SK-N-SH treated with all-trans-retinoic acid at 6 μM for 48 hours (cell line): ENCODE data around the gene MRFAP1L1.

Source experiments
- ATAC-seq: fragments of 200-7000 bp; cut with Tn5 transposase; 3 replicates; pipeline ENCODE4 v1.9.1; 2020; ENCODE audit warnings: mild to moderate bottlenecking, moderate library complexity
- ARNTL ChIP-seq: fragments of 450-650 bp; formaldehyde crosslinking; IDR thresholded peaks from 2 replicates; pipeline ENCODE4 v1.5.0; 2020; ENCODE audit warnings: low read depth, mild to moderate bottlenecking, moderate library complexity, borderline replicate concordance
- BACH2 ChIP-seq: fragments of 250-450 bp; sonication (Bioruptor Pico); IDR thresholded peaks from 2 replicates; pipeline ENCODE4 v1.9.0; 2021; ENCODE audit warnings: mild to moderate bottlenecking, borderline replicate concordance
- GLIS3 ChIP-seq: fragments of 250-450 bp; sonication (Bioruptor Pico); IDR thresholded peaks from 2 replicates; pipeline ENCODE4 v1.5.0; 2020; ENCODE audit warnings: mild to moderate bottlenecking, moderate library complexity
- ISL1 ChIP-seq: fragments of 250-450 bp; sonication (Bioruptor Pico); IDR thresholded peaks from 2 replicates; pipeline ENCODE4 v2.1.2; 2022; ENCODE audit warnings: mild to moderate bottlenecking, moderate library complexity
- PPARA ChIP-seq: fragments of 250-450 bp; sonication (Bioruptor Pico); IDR thresholded peaks from 2 replicates; pipeline ENCODE4 v1.5.0; 2020; ENCODE audit warnings: mild to moderate bottlenecking, borderline replicate concordance
- SNAI2 ChIP-seq: fragments of 250-450 bp; sonication (Bioruptor Pico); IDR thresholded peaks from 2 replicates; pipeline ENCODE4 v1.5.0; 2020; ENCODE audit warnings: mild to moderate bottlenecking, moderate library complexity
- ZFP3 ChIP-seq: fragments of 250-450 bp; sonication (Bioruptor Pico); IDR thresholded peaks from 2 replicates; pipeline ENCODE4 v1.5.0; 2020; ENCODE audit warnings: mild to moderate bottlenecking, moderate library complexity
- ZNF565 ChIP-seq: fragments of 450-650 bp; formaldehyde crosslinking; conservative IDR thresholded peaks from 2 replicates; pipeline ENCODE4 v1.5.0; 2020; ENCODE audit warnings: low read depth, mild to moderate bottlenecking, moderate library complexity
- ZNF8 ChIP-seq: fragments of 450-650 bp; formaldehyde crosslinking; IDR thresholded peaks from 2 replicates; pipeline ENCODE4 v1.5.0; 2020; ENCODE audit warnings: mild to moderate bottlenecking, moderate library complexity
- TF ChIP-seq, protein P1 (sequence below): fragments of 250-450 bp; sonication (Bioruptor Pico); IDR thresholded peaks from 2 replicates; pipeline ENCODE4 v1.8.0; 2021; ENCODE audit warnings: low read depth, mild to moderate bottlenecking, moderate library complexity, borderline replicate concordance
- TF ChIP-seq, protein P2 (sequence below): fragments of 250-450 bp; sonication (Bioruptor Pico); IDR thresholded peaks from 2 replicates; pipeline ENCODE4 v1.5.0; 2020; ENCODE audit warnings: mild to moderate bottlenecking, moderate library complexity
- TF ChIP-seq, protein P3 (sequence below): fragments of 250-450 bp; sonication (Bioruptor Pico); IDR thresholded peaks from 2 replicates; pipeline ENCODE4 v1.5.1; 2021; ENCODE audit warnings: mild to moderate bottlenecking, moderate library complexity
- TF ChIP-seq, protein P4 (sequence below): fragments of 250-450 bp; sonication (Bioruptor Pico); IDR thresholded peaks from 2 replicates; pipeline ENCODE4 v1.8.0; 2020; ENCODE audit warnings: mild to moderate bottlenecking, moderate library complexity, borderline replicate concordance
- TF ChIP-seq, protein P5 (sequence below): fragments of 250-450 bp; sonication (Bioruptor Pico); IDR thresholded peaks from 2 replicates; pipeline ENCODE4 v1.5.1; 2020; ENCODE audit warnings: low read depth, mild to moderate bottlenecking, moderate library complexity

Gene MRFAP1L1

DNA sequence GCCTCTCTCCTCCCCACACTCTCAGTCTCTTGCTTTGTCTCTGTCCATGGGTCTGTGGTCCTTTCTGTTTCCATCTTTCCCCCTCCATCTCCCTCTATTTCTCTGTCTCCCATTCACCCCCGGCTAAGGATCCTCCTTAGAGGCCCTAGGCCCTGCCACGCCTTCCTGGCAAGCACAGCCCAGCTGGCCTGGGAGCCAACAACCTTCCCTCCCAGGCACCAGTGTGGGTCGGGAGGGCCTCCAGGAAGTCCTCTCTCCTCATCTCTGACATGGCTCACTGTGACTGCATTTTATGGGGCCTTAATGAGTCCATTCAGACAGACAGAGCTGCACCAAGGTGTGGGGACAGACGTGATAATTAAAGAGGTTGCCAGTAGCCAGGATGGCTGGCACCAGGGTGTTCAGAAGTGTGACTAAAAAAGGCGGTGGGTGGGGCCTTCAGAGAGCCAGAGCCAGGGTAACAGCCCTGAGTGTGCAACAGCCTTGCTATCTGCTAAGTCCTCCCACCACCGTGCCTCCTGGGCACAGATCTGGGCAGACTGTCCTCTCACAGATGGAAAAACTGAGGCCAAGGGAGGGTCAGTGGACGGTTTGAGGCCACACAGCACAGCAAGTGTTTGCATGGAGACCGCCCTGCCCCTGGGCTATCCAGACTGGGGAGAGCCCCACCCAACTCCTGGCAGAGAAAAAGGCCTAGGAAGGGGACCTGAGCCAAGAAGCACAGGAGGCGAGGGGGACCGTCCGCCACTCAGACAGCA lies 37.8 kb upstream of the MRFAP1L1 start:
- TF ChIP-seq, protein P1, sequence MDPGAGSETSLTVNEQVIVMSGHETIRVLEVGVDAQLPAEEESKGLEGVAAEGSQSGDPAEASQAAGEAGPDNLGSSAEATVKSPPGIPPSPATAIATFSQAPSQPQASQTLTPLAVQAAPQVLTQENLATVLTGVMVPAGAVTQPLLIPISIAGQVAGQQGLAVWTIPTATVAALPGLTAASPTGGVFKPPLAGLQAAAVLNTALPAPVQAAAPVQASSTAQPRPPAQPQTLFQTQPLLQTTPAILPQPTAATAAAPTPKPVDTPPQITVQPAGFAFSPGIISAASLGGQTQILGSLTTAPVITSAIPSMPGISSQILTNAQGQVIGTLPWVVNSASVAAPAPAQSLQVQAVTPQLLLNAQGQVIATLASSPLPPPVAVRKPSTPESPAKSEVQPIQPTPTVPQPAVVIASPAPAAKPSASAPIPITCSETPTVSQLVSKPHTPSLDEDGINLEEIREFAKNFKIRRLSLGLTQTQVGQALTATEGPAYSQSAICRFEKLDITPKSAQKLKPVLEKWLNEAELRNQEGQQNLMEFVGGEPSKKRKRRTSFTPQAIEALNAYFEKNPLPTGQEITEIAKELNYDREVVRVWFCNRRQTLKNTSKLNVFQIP (CRISPR knock-in tag): no peak
- TF ChIP-seq BACH2 (CRISPR knock-in tag) (no peak), SNAI2 (no peak), ARNTL (no peak), ISL1 (CRISPR knock-in tag) (no peak), PPARA (CRISPR knock-in tag) (no peak), ZFP3 (CRISPR knock-in tag) (no peak), ZNF565 (CRISPR knock-in tag) (no peak)
- TF ChIP-seq, protein P2, sequence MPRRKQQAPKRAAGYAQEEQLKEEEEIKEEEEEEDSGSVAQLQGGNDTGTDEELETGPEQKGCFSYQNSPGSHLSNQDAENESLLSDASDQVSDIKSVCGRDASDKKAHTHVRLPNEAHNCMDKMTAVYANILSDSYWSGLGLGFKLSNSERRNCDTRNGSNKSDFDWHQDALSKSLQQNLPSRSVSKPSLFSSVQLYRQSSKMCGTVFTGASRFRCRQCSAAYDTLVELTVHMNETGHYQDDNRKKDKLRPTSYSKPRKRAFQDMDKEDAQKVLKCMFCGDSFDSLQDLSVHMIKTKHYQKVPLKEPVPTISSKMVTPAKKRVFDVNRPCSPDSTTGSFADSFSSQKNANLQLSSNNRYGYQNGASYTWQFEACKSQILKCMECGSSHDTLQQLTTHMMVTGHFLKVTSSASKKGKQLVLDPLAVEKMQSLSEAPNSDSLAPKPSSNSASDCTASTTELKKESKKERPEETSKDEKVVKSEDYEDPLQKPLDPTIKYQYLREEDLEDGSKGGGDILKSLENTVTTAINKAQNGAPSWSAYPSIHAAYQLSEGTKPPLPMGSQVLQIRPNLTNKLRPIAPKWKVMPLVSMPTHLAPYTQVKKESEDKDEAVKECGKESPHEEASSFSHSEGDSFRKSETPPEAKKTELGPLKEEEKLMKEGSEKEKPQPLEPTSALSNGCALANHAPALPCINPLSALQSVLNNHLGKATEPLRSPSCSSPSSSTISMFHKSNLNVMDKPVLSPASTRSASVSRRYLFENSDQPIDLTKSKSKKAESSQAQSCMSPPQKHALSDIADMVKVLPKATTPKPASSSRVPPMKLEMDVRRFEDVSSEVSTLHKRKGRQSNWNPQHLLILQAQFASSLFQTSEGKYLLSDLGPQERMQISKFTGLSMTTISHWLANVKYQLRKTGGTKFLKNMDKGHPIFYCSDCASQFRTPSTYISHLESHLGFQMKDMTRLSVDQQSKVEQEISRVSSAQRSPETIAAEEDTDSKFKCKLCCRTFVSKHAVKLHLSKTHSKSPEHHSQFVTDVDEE (CRISPR knock-in tag): no peak
- TF ChIP-seq, protein P3, sequence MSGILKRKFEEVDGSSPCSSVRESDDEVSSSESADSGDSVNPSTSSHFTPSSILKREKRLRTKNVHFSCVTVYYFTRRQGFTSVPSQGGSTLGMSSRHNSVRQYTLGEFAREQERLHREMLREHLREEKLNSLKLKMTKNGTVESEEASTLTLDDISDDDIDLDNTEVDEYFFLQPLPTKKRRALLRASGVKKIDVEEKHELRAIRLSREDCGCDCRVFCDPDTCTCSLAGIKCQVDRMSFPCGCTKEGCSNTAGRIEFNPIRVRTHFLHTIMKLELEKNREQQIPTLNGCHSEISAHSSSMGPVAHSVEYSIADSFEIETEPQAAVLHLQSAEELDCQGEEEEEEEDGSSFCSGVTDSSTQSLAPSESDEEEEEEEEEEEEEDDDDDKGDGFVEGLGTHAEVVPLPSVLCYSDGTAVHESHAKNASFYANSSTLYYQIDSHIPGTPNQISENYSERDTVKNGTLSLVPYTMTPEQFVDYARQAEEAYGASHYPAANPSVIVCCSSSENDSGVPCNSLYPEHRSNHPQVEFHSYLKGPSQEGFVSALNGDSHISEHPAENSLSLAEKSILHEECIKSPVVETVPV: no peak
- TF ChIP-seq, protein P4, sequence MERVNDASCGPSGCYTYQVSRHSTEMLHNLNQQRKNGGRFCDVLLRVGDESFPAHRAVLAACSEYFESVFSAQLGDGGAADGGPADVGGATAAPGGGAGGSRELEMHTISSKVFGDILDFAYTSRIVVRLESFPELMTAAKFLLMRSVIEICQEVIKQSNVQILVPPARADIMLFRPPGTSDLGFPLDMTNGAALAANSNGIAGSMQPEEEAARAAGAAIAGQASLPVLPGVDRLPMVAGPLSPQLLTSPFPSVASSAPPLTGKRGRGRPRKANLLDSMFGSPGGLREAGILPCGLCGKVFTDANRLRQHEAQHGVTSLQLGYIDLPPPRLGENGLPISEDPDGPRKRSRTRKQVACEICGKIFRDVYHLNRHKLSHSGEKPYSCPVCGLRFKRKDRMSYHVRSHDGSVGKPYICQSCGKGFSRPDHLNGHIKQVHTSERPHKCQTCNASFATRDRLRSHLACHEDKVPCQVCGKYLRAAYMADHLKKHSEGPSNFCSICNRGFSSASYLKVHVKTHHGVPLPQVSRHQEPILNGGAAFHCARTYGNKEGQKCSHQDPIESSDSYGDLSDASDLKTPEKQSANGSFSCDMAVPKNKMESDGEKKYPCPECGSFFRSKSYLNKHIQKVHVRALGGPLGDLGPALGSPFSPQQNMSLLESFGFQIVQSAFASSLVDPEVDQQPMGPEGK (CRISPR knock-in tag): no peak
- ATAC-seq: peak; percentile 31; the same call in 1 of the 3 replicates

DNA sequence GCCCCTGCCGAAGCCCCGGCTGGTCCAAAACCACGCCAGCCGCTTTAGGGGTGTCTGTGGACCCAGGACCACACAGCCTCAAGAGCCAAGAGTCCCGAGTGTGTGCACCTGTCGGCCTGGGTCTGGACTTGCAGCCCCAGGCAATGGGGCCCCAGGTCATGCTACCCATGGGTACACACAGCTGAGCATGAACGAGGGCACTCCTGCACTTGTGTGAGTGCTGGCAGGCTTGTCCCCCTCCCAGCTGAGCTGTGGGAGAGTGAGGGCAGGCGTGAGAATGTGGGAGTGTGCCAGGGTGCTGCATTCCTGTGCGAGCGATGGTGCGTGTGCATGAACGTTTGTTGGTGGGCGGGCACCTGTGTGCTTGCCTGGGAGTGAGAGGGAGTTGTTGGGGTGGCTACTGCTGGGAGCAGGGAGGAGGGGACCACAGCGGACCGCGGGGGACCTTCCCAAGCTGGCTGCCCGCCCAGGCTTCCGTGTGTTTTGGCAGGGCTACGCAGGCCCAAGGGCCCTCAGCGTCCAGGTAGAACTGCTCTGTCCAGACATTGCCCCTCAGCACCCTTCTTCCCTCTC lies 37.1 kb upstream of the MRFAP1L1 start:
- no peak for ATAC-seq
- TF ChIP-seq BACH2 (CRISPR knock-in tag): no peak
- TF ChIP-seq, protein P2 (CRISPR knock-in tag): no peak

DNA sequence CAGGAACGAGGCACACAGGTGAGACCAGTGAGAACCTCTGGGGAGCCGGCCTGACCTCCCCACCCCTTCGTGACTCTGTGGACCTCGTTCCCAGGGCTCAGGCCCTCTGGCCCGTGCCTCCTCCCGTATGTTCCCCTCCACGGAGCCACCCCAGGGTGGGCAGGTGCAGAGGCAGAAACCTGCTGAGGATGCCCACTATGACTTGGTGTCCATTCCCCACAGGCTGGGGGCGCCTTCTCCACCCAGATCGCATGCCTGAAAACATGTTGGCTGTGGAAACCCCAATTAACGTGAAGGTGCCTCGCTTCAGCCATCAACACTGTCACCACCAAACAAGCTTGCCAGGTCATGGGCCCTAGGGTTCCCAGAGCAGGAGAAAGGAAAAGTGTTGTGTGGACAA lies 33.3 kb upstream of the MRFAP1L1 start:
- ATAC-seq: no peak
- TF ChIP-seq, protein P5, sequence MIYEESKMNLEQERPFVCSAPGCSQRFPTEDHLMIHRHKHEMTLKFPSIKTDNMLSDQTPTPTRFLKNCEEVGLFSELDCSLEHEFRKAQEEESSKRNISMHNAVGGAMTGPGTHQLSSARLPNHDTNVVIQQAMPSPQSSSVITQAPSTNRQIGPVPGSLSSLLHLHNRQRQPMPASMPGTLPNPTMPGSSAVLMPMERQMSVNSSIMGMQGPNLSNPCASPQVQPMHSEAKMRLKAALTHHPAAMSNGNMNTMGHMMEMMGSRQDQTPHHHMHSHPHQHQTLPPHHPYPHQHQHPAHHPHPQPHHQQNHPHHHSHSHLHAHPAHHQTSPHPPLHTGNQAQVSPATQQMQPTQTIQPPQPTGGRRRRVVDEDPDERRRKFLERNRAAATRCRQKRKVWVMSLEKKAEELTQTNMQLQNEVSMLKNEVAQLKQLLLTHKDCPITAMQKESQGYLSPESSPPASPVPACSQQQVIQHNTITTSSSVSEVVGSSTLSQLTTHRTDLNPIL: no peak
- TF ChIP-seq ZNF8: no peak

DNA sequence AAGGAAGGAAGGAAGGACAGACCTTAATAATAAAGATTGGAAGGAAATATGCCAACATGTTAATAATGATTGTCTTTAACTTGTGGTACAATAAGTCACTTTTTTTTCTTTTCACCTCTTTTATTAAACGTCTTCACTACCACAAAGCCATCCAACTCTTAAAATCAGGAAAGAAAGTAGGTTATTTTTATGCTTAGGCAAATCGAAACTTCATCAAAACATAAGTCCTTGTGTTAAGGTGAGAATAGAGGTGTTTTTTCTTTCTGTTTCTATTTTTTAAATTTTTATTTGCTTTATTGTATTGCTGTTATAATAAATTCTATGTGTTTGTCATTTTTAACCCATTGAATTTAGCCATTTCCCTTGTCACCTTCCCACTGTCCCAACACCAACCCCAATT lies 32.8 kb upstream of the MRFAP1L1 start:
- ATAC-seq: no peak

More for the DNA sequence above, 32.8 kb upstream of the MRFAP1L1 start:
- no peak for TF ChIP-seq GLIS3
- TF ChIP-seq, all 23 proteins: peak for 0
